Peyer's patch (tissue), 4 donors: ENCODE data around the gene SUPT5H.

Experiments
- POLR2A ChIP-seq, 2 donors: fragments of 450-650 bp; IDR thresholded peaks; one replicate each; pipeline ENCODE4 v1.5.1; 2017; ENCODE audit warnings: antibody characterized with exemption in 2 of 2, mild to moderate bottlenecking in 2 of 2, moderate library complexity in 2 of 2
- TF ChIP-seq, protein P1 (sequence below), 6 experiments: fragments of 450-650 bp in 4 of 6; fragments of 200-600 bp in 2 of 6; sonication (generic) in 1 of 6; IDR thresholded peaks; one replicate each; pipeline ENCODE4 v1.5.1; 2017 to 2019; ENCODE audit warnings: antibody characterized with exemption in 6 of 6, mild to moderate bottlenecking in 3 of 6, moderate library complexity in 1 of 6

- TF ChIP-seq, protein P1, sequence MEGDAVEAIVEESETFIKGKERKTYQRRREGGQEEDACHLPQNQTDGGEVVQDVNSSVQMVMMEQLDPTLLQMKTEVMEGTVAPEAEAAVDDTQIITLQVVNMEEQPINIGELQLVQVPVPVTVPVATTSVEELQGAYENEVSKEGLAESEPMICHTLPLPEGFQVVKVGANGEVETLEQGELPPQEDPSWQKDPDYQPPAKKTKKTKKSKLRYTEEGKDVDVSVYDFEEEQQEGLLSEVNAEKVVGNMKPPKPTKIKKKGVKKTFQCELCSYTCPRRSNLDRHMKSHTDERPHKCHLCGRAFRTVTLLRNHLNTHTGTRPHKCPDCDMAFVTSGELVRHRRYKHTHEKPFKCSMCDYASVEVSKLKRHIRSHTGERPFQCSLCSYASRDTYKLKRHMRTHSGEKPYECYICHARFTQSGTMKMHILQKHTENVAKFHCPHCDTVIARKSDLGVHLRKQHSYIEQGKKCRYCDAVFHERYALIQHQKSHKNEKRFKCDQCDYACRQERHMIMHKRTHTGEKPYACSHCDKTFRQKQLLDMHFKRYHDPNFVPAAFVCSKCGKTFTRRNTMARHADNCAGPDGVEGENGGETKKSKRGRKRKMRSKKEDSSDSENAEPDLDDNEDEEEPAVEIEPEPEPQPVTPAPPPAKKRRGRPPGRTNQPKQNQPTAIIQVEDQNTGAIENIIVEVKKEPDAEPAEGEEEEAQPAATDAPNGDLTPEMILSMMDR (IDR thresholded peaks at IDR 0.05) = no peak
- no peak for TF ChIP-seq POLR2A (IDR thresholded peaks at IDR 0.05)
These were observed 53.6 kb downstream of the SUPT5H start, which contains the start of gene DLL3 for GRCh38 chr19:39498798-39499642.
